DMS153 (cell line): ENCODE results near the gene TBX3.
"Not testable (repeated sequence)": the region's sequence is repeated elsewhere in the genome, so short reads cannot be mapped to it uniquely, and the experiment has no call there.

Experiments
- DNase-seq: peaks from one replicate; lab custom pipeline; 2025; lab: John Stamatoyannopoulos, UW

TBX3 gene

DNA sequence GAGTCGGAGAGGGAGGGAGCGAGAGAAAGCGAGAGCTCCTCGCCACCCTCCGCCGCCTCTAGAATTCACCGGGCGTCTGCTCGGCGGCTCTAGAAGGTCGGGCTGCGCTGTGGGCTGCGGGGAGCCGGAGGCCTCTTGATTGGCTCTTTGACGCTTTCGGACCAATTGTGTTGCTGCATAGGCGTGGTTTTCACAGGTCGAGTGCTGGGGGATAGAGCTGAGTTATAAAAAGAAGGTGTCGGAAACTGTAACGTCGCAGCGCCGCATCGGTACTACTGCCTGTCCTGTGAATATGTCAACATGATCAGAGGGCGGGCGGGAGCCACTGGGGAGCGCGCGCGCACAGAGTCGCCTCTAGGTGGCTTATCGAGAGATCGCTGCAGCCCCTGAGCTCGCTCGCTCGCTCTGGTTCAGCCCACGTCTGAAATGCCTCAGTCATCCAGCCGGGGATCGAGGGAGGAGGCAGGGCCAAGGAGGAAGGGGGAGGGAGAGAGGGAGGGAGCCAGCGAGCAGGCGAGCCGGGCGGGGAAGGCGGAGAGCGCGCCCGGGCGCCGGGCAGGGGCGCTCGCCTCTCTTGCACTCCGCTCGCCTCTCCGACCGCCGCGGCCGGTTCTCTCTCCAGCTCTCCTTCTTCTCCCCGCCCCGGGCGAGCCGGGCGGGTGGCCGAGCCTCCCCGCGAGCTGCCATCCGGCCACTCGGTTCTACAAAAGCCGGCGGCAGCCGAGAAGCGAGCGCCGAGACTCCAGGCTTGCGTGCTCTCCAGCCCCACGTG, at the start of gene TBX3:
Gene TBX3 (minus strand): TSS at position 78 of the 772 bp plus-strand sequence. CDS start 975 bp downstream, outside the sequence.
- peak; percentile 99 for DNase-seq

DNA sequence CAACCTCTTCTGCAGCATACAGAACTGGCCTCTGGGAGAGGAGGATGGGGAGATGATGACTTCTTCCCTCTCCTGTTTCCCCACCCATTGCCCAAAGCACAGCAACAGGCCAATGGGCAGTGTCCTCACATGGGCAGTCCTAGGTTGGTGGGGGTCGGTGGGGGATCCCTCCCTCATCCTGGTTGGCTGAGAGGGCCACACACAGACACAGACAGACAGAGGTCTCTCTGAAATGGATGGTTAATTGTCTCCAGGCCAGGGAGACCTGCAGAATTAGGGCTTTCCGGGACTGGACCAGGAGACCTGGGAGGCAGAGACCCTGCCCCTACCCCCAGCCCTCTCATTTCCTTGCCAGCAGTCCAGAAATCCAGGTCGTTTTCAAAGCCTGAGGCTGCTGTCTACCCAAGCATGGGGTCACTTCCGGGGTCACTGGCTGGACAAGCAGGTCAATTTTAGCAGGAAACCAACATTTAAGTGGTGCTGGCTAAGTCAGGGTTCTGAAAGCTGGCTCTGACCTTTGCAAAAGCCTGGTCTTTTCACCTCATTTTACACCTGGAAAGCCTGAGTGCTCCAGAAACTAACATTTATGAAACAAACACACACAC, 48.6 kb upstream of the TBX3 start:
- DNase-seq = no peak

DNA sequence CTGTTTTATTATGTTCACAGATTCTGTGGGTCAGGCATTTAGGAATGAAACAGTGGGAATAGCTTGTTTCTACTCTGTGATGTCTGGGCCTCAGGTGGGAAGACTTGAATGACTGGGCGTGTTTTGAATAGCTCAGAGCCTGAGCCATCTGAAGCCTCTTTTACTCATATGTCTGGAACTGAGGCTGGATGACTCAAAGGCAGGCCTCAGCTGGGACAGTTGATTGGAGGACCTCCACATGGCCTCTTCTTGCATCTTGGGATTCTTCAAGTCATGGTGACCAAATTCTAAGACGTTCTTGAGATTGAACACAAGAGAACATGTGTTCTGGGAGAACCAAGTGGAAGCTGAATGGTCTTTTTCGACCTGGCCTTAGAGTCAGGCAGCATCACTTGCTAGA, 45.8 kb upstream of the TBX3 start:
- DNase-seq = no peak

GRCh38 chr12:114726092-114726710, 42.2 kb upstream of the TBX3 start:
- no peak for DNase-seq

- not testable (repeated sequence) for DNase-seq
Measured at GRCh38 chr12:114722176-114722575, 38.2 kb upstream of the TBX3 start.

GRCh38 chr12:114721266-114721665, 37.3 kb upstream of the TBX3 start:
- no peak for DNase-seq

- DNase-seq = no peak
Measured at GRCh38 chr12:114713466-114714215, 29.7 kb upstream of the TBX3 start.

DNA sequence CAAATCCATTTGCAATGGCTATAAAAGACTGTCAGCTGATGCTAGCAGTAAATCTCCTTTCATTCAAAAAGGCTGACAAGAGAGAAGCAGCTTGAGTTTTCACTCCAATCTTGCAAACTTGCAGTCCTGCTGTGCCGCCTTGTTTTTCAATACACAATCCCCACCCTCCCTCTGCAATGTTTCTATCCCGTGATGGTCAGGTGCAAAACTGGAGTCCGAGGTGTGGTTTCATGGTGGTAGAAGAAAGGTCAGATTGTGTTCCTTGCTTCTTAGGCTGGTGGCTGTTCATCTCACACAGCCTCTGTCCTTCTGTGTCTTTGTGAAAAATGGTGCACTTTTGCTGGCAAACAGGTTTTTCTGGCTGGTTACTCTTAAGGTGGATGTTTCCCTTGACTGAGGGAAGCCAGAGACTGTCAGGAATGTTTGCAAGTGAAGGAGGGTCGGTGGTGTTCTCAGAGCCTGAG, 27.7 kb upstream of the TBX3 start:
- DNase-seq = no peak

GRCh38 chr12:114710151-114710550, 26.2 kb upstream of the TBX3 start:
- DNase-seq = no peak

DNA sequence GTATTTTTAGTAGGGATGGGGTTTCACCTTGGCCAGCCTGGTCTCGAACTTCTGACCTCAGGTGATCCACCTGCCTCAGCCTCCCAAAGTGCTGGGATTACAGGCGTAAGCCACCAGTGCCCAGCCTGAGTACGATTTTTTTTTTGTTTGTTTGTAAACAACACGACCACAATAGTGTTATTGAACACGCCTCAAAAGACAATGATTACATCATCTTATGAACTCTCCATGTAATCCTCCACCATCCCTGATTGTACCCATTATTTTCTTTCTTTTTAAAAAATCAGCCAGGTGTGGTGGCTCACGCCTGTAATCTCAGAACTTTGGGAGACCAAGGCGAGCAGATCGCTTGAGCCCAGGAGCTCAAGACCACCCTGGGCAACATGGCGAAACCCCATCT, 25.1 kb upstream of the TBX3 start:
- DNase-seq = no peak

DNA sequence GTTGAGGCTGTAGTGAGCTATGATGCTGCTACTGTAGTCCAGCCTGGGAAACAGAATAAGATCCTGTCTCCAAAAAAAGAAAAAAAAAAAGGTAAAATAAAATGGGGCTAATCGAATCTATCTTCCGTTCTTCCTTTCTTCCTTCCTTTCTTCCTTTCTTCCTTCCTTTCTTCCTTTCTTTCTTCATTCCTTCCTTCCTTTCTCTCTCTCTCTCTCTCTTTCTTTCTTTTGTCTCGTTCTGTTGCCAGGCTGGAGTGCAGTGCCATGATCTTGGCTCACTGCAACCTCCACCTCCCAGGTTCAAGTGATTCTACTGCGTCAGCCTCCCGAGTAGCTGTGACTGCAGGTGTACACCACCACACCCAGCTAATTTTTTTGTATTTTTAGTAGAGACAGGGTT, 24.6 kb upstream of the TBX3 start:
- not testable (repeated sequence) for DNase-seq

GRCh38 chr12:114704096-114704495, 20.1 kb upstream of the TBX3 start:
- DNase-seq = no peak

- DNase-seq = no peak
Measured at GRCh38 chr12:114703060-114703493, 19.1 kb upstream of the TBX3 start.

- no peak for DNase-seq
Measured at GRCh38 chr12:114702462-114702861, 18.5 kb upstream of the TBX3 start.

DNA sequence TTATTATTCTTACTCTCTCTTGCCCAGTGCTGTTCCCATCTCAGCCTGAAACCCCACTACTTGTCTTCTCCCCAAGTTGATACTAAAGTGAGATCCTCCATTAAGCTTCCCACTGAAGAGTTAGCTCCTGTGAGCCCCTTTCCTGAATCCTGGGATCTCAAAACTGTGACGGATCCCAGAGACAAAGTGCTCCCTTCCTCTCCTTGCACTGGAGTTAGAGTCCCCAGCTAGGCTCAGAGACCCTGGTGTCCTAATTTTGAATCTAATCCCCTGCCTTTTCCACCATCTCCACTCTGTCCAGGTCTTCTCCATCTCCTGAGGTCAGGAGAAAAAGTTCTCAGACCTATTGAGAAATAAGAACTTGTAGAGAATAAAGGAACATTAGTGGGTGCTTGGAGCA, 17.6 kb upstream of the TBX3 start:
- no peak for DNase-seq

DNA sequence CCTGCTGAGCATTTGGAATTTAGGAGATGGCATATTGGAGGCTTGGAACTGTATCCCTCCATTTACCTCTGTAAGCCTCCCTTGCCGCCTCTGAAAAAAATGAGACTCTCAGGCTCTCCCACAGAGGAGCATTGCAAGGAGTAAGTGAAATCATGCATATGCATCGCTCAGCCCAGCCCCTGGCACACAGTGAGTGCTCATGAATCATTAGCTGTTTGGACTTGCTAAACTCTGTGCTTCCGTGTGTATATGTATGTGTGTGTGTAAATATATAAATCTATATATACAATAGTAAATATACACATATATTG, 17.1 kb upstream of the TBX3 start:
- no peak for DNase-seq

GRCh38 chr12:114700392-114701103, 16.6 kb upstream of the TBX3 start:
- DNase-seq = no peak

DNA sequence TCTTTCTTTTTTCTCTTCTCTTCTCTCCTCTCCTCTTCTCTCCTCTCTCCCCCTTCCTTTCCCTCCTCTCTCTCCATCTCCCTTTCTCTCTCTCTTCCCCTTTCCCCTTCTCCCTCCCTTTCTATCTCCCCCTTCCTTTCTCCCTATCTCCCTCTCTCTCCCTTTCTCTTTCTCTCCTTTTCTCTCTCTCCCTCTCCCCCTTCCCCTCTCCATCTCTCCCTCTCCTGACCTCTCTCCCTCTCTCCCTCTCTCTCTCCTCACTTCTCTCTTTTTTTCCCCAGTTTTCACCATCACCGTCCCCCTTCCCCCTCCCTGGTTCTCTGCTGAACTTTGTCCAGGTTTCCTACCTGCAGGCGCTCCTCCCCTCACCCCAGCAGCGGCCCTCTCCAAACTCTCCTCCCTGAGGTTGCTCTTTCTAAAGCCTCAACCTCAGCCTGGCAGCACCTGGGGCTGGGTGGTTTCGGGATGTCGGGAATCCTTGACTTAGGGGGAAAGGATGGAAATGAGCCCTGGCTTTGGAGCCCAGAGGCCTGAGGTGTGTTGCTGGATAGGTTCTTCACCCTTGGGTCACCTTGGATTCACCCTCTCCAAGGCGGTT, 14.7 kb upstream of the TBX3 start:
- DNase-seq = no peak

DNA sequence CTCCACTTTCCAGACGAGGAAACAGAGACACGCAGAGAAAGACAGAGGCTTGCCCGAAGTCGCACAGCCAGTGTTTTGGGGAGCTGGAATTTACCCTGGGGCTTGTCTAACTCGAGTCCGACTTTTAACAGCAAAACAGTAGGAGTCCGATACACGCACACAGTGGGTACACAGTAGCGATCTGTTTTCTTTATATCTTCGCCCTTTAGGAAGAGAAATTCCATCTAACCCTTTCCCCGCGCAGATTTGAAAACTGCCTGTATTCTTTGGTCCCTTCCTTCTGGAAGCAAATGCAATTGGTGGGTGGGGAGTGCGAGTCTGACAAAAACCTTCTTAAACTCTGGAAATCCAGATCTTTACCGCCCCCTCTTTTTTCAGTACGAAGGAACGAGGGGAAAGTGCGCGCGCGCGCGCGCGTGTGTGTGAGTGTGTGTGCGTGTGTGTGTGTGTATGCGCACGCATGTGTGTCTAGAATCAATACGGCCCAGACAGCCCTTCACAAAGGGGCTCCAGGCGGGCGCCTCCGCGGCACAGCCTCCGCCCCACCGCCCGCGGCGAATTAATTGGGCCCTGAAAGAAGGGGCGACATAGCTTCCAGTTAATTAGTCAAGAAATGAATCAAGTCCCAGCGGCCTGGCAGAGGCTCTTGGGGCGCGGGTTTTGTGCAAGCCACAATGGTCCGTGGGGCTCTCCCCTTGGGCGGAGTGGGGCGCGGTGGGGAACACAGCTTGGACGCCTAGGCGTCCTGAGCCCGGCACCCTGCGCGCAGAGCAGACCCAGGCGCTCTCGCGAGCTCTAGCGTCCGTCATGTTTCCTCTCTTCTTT, 14.0 kb upstream of the TBX3 start:
- DNase-seq = no peak

GRCh38 chr12:114697243-114697716, 13.3 kb upstream of the TBX3 start:
- DNase-seq = no peak
